Left hindlimb (tissue), 1 donor: ENCODE measurements around the gene BUB1B.
"Not testable (repeated sequence)": the region's sequence is repeated elsewhere in the genome, so short reads cannot be mapped to it uniquely, and the experiment has no call there.

Experiments
- DNase-seq: peaks from one replicate; pipeline ENCODE4 v3.0.0-alpha.2; 2018

Gene BUB1B, protein sequence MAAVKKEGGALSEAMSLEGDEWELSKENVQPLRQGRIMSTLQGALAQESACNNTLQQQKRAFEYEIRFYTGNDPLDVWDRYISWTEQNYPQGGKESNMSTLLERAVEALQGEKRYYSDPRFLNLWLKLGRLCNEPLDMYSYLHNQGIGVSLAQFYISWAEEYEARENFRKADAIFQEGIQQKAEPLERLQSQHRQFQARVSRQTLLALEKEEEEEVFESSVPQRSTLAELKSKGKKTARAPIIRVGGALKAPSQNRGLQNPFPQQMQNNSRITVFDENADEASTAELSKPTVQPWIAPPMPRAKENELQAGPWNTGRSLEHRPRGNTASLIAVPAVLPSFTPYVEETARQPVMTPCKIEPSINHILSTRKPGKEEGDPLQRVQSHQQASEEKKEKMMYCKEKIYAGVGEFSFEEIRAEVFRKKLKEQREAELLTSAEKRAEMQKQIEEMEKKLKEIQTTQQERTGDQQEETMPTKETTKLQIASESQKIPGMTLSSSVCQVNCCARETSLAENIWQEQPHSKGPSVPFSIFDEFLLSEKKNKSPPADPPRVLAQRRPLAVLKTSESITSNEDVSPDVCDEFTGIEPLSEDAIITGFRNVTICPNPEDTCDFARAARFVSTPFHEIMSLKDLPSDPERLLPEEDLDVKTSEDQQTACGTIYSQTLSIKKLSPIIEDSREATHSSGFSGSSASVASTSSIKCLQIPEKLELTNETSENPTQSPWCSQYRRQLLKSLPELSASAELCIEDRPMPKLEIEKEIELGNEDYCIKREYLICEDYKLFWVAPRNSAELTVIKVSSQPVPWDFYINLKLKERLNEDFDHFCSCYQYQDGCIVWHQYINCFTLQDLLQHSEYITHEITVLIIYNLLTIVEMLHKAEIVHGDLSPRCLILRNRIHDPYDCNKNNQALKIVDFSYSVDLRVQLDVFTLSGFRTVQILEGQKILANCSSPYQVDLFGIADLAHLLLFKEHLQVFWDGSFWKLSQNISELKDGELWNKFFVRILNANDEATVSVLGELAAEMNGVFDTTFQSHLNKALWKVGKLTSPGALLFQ

DNA sequence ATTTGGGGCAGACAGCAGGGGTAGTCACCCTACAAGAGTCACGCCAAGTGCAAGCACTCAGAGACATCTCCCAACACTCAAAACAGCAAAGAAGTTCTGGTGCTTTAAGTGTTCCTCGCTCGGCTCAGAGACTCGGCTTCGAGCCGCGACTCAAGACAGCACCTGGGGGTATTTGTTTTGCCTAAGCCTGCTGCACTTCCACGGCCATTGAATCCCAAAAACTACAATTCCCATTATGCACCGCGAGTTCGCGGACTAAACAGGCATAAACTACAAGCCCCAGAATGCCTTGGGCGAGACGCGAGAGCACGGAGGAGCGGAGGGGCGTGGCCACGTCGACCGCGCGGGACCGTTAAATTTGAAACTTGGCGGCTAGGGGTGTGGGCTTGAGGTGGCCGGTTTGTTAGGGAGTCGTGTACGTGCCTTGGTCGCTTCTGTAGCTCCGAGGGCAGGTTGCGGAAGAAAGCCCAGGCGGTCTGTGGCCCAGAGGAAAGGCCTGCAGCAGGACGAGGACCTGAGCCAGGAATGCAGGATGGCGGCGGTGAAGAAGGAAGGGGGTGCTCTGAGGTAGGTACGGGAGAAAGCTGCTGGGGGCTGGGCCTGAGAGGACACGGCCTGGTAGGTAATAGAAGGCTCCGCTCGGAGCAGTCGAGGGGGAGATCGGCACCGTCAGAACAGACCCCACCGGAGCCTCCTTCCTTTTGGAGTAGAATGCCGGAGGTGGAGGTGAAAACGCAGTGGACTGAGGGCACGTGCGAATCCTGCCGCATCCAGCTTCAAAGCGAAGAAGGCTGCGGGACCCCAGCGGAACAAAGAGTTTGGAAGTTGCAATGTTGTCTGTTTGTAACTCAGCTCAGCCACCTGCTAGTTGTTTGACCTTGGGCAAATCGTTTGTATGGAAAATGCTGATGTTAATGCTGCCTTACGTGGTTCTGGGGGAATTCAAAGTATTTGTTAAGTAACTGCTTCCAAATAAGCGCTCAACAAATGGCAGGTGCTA is at the start of gene BUB1B:
BUB1B (plus strand) TSS at position 381 of the 1,000 bp plus-strand sequence; CDS start at position 533, 152 bp downstream.
- peak; percentile 93 for DNase-seq

DNA sequence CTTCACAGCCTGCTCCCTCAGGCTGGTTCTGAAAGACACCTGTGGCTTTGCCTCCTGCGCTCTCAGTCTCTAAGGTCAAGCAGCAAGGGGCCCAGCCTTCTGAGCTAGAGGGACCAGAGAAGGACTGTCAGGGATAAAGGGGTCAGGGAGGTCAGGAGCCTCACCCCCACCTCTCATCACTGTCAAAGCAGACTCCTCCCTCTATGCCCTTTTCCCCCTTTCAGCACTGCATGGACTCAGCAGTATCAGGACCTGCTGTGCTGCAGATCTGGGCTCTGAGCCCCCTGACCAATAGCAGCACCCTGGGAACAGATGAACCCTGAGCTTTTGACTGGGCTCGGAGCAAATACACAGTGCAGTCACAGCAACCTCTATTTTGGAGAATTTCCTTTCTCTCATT is 49.0 kb upstream of the BUB1B start:
- no peak for DNase-seq

DNA sequence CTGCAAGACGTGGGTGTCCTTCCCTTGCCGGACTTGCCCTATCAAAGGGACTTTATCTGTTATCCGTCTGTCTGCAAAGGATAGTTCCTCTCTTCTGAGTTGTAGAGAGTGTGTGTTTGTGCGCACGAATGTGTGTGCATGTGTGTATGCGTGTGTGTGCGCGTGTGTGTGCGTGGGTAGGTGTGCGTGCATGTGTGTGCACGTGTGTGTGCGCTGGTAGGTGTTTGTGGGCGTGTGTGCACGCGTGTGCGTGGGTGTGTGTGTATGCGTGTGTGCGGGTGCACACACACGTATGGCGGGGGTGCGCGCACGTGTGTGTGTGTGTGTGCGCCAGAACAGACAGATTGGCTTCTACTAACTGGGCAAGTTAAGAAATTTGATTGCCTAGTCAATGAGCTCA is 48.1 kb upstream of the BUB1B start:
- no peak for DNase-seq

DNA sequence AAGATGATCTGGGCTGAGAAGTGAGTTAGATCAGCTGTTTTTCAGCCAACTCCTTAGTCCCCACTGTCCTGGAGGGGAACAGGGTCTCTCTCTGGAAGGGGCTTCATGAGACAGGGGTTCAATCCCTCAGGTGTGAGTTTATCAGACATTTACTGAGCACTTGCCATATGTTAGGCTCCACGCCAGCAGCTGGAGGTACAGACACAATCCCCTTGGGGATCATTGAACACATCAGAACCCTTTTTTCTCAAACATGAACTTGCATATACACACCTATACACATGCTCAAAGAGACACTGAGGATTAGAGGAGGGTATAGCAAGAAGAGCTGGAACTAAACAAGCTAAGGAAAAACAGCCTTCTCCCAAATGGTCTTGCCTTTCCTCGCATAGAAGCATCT is 46.7 kb upstream of the BUB1B start:
- no peak for DNase-seq

DNA sequence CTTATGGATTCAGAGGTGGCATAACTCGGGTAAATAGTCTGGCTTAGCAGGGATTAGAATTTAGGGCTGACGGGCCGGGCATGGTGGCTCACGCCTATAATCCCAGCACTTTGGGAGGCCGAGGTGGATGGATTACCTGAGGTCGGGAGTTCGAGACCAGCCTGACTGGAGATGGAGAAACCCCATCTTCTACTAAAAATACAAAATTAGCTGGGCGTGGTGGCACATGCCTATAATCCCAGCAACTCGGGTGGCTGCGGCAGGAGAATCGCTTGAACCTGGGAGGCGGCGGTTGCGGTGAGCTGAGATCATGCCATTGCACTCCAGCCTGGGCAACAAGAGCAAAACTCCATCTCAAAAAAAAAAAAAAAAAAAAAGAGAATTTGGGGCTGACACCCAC is 45.8 kb upstream of the BUB1B start:
- DNase-seq = not testable (repeated sequence)

DNA sequence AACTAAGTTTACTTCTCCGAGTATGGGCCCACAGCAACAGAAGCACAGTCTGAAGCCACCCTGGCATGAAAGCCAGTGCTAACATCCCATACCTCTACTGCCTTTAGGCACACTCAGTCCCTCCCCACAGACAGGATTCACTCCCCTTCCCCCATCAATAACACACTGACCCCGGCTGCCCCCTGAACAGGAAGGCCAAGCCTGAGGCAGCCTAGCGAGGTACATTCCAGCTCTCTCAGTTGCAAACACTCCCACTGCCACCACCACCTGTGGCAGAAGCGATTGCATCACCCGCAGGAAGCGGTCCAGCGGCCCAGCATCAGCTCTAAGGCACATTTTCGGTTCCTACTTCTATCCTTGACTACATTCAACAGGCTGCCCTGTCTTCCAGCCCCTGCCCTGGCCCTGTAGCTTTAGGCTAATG is 45.2 kb upstream of the BUB1B start:
- DNase-seq = no peak

DNA sequence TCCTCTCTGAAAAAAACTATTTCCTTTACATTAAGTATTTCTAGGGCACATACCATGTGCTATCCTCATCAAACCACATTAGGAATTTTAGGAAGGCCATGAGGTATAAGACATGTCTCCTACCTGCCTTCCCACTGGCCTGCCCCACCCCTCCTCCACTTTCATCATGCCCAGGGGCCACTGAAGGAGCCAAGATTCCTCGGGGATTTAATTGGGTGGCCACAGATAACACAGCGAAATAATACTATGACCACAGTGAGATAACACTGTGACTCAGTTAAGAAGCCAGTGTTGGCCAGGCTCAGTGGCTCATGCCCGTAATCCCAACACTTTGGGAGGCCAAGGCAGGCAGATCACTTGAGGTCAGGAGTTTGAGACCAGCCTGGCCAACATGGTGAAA is 42.4 kb upstream of the BUB1B start:
- DNase-seq = no peak

DNA sequence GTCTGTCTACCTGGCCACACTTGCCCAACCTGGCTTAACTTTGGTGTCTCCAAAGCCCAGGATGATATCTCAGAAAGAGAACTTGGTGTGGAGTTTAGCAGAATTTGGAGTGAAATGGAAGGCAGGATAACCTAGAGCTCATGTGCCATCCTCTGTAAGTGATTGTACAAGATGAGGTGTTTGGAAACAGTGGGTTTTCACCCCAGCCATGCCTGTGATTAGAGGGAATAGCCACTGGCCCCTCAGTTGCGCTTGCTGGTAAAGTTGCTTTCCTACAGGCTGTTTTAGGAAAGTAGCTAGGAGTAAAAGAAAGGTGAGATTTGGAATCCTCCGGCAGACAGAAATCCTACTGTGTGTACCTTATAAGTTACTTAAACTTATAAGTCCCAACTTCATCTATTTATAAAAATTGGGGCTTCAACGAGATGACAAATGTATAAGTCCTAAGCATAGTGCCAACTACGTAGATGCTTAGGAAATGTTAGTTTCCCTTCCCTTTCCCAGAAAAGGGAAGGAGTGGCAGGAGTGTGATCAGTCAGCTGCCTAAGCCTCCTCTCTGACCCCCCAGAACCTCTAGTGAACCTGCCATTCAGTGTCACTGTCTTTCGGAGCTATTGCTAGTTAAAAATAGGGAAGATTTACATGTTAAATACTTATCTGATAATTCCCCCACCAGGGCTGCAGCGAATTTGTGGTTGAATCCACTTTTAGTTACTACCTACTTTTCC is 38.8 kb upstream of the BUB1B start:
- no peak for DNase-seq

DNA sequence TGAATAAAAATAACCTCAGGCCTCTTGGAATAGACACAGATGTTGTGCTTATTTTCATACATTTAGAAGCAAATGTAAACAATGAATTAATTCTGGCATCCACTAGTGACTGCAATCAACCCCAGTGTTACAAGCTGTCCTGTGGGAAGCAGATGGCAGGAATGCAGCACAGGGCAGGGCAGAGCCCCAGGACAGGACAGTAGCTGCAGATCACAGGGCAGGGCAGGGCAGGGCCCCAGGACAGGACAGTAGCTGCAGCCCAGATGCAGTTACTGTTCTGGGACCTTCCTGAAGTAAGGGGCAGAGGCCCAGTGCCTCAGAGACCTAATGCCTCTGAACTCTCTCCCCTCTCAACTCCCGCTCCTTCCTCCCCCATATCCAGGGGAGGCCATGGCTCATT is 37.9 kb upstream of the BUB1B start:
- DNase-seq = not testable (repeated sequence)

DNA sequence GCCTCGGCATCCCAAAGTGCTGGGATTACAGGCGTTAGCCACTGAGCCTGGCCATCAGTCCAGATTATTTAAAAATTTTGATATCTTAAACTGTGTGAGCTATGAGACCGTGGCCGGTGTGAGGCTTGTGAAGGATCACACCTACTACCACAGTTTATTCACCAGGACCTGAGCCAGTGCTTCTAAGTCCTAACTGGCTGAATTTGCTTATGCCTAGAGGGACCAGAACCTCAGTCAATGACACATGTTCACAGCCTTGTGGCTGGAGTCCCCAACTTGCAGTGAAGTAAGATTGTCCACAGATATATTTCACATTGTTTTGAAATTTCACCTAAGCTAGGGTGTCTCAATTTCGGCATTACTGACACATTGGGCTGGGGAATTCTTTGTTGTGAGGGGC is 37.0 kb upstream of the BUB1B start:
- not testable (repeated sequence) for DNase-seq

DNA sequence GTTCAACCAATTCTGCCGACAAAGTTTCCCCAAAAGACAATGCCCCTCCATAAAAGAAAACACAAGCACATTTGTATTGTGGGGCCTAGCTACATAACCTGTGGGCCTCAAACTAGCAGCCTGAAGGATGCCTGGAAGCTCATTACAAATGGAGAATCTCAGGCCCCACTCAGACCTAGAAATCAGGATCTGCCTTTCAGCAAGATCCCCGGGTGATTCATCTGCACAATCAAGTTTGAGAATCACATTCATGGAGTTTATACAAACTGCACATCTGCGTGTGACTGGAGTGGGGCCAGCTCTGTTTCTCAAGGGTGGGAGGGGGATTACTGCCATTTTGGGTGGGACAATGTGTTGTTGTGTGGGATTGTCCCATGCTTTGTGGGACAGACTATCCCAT is 36.5 kb upstream of the BUB1B start:
- not testable (repeated sequence) for DNase-seq

DNA sequence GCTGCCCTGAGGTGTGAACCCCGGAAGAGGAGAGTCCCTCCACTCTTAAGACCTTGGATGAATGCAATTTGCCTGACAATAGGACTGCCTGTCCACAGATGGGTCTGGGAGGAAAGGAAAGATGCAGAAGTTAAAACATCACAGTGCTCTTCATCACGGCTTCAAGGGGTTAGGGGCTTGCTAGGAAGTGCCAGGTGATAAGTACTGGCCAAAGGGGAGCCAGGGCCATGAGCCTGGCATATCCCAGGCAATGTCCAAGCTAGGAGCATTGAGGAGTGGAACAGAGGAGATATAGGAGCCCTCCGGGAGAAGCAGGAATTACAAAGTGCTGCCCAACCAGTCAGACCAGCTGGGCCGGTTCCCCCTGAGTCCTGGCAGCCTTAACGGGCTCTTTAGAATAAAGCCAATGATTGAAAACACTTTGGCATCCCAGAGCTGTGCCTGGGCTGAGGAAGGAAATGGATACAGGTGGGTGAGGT is 36.0 kb upstream of the BUB1B start:
- not testable (repeated sequence) for DNase-seq

DNA sequence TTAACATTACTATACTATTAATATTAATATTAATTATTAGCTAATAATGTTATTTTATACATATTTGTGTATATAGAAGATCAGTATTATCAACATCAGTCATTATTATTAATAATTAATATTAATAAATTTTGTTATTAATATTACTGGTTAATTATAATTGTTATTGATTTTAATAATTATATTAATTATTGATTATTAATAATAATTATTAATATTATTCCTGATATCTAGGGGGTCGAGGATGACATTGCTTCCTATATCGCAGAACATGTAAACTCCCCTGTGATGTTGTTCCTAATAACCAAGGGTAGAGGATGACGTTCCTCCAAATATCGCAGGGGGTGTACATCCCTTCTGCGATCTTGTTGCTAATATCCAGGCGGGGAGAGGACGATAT is 34.9 kb upstream of the BUB1B start:
- no peak for DNase-seq

DNA sequence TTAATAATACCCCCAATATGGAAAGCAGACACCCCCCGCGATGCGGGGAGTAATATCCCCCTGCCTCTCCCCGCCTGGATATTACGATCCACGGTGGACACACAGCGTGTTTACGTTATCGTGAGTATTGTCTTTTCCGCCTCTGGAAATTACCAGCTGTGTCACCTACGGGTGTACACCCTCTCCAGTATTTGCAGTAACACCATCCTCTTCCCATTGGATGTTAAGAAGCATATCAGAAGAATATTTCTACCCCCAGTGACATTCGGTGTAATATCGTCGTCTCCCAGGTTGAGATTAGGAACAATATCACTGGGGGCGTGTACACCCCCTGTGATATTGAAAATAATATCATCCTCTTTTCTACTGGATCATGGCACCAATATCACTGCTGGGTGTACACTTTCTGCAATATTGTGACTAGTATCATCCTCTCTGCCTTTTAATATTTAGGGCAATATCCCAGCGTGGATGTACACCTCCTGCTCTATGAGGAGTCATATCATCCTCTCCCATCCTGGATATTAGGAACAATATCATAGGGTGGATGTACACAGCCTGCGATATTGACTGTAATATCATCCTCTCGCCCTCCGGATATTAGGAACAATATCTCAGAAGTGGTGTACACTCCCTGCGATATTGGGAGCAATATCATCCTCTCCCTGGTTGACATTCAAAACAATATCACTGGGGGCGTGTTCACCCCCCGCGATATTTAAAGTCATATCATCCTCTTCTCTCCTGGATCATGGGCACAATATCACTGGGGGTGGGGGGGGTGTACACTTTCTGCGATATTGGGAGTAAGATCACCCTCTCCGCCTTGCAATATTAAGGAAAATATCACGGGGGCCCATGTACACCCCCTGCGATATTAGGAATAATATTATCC is 31.9 kb upstream of the BUB1B start:
- no peak for DNase-seq

DNA sequence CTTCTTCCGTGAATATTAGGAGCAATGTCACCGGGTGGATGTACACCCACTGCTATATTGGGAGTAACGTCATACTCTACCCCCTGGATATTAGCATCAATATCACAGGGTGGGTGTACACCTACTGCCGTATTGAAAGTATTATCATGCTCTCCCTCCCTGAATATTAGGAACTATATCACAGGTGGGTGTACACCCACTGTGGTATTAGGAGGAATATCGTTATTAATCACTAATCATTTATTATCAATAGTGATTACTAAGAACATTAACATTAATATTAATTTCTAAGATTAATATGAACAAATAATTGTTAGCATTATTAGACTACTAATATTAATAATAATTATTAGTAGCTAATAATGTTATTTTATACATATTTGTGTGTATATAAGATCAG is 30.8 kb upstream of the BUB1B start:
- no peak for DNase-seq

DNA sequence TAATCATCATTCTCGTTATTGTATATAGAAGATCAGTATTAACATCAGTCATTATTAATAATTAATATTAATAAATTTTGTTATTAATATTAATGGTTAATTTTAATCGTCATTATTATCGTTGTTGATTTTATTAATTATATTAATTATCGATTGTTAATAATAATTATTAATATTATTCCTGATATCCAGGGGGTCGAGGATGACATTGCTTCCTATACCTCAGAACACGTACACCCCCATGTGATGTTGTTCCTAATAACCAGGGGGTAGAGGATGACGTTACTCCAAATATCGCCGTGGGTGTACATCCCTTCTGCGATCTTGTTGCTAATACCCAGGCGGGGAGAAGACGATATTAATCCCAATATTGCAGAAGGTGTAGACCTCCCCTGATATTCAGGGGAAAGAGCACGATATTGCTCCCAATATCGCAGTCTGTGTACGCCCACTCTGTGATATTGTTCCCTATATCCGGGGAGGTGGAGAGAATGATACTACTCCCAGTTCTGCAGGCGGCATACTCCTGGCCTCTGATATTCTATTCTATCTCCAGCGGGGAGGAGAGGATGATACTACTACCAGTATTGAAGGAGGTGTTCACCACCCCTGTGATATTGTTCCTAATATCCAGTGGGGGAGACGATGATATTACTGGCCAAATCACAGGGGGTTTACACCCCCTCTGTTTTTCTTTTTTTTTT is 29.9 kb upstream of the BUB1B start:
- no peak for DNase-seq

DNA sequence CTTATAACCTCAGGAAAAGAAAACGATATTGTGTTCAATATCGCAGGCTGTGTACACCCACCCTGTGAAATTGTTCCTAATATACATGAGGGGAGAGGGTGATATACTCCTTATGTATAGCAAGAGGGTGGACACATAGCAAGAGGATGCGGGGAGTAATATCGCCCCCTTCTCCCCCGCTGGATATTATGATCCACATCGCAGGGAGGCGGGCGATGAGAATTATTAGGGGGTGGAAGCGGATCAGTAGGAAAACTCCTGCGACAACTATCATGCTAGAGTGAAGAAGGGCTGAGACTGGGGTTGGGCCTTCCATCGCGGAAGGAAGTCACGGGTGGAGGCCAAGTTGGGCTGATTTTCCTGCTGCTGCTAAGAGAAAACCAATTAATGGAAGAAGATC is 27.3 kb upstream of the BUB1B start:
- DNase-seq = no peak

DNA sequence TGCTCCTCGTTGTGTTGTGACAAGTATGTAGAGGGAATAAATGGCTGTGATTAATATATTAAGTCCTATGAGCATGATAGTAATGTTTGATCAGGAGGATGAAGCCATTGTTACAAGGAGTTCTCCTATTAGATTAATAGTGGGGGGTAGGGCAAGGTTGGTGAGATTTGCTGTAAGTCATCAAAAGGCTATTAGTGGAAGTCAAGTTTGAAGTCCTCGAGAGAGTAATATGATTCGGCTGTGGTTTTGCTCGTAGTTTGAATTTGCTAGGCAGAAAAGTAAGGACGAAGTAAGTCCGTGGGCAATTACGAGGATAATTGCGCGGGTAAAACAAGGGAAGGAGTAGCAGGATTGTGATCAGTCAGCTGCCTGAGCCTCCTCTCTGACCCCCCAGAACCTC is 26.0 kb upstream of the BUB1B start:
- DNase-seq = no peak

DNA sequence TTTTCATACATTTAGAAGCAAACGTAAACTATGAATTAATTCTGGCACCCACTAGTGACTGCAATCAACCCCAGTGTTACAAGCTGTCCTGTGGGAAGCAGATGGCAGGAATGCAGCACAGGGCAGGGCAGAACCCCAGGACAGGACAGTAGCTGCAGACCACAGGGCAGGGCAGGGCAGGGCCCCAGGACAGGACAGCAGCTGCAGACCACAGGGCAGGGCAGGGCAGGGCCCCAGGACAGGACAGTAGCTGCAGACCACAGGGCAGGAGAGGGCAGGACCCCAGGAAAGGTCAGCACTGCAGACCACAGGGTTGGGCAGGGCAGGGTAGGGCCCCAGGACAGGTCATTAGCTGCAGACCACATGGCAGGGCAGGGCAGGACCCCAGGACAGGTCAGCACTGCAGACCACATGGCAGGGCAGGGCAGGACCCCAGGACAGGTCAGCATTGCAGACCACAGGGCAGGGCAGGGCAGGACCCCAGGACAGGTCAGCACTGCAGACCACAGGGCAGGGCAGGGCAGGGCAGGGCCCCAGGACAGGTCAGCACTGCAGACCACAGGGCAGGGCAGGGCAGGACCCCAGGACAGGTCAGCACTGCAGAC is 24.9 kb upstream of the BUB1B start:
- DNase-seq = not testable (repeated sequence)
